ENCODE data around the gene LTA4H. TPM values are rescaled to one million over a fixed set of nuclear protein-coding genes. Genes with fewer than 3 reads are reported as not detected.

LTA4H gene
- total RNA-seq, 4 donors from 2014 or later: 105 to 235 (median 123) TPM

DNA sequence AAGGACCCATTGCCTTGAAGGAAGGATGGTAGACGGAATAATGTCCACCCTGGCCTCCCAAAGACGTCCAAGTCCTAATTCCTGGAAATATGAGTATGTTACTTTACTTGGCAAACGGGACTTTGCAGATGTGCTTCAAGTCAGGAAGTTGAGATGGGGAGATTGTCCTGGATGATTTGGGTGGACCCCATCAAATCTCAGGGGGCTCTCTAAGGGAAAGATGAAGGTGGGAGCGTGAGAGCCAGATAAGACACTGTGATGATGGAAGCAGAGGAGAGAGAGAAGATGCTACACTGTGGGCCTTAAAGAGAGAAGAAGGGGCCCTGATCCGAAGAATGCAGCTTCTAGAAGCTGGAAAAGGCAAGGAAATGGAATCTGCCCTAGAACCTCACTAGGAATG, 29.6 kb upstream of the LTA4H start:
- no peaks in the 10 kb centered on the region for H3K27me3 ChIP-seq
- 82 to 88% methylated on average over 5 of the region's 5 CpGs for WGBS, 2 donors
- no peaks in the 10 kb centered on the region for H3K36me3 ChIP-seq
- H3K9me3 ChIP-seq: no peaks in the 10 kb centered on the region
- H3K4me3 ChIP-seq: no peak overlapping the region
- peaks cover 0 to 55% (median 4%) of the 10 kb centered on the region in 3 donors for H3K4me1 ChIP-seq
- DNase-seq: no peak
- TF ChIP-seq POLR2A (IDR thresholded peaks at IDR 0.05): no peak
- TF ChIP-seq, protein P1, sequence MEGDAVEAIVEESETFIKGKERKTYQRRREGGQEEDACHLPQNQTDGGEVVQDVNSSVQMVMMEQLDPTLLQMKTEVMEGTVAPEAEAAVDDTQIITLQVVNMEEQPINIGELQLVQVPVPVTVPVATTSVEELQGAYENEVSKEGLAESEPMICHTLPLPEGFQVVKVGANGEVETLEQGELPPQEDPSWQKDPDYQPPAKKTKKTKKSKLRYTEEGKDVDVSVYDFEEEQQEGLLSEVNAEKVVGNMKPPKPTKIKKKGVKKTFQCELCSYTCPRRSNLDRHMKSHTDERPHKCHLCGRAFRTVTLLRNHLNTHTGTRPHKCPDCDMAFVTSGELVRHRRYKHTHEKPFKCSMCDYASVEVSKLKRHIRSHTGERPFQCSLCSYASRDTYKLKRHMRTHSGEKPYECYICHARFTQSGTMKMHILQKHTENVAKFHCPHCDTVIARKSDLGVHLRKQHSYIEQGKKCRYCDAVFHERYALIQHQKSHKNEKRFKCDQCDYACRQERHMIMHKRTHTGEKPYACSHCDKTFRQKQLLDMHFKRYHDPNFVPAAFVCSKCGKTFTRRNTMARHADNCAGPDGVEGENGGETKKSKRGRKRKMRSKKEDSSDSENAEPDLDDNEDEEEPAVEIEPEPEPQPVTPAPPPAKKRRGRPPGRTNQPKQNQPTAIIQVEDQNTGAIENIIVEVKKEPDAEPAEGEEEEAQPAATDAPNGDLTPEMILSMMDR (IDR thresholded peaks at IDR 0.05): no peak
- no peak overlapping the region for H3K27ac ChIP-seq
- intact Hi-C loops (cut with DNase I): loop anchor here (5.0 kb wide), 2 partner anchors 147 to 332 kb away; no protein-coding TSS in a partner anchor

- H3K27me3 ChIP-seq: no peaks in the 10 kb centered on the region
- no peaks in the 10 kb centered on the region for H3K36me3 ChIP-seq
- no peak overlapping the region for H3K27ac ChIP-seq
- intact Hi-C loops (cut with DNase I): loop anchor here (5.0 kb wide), 2 partner anchors 148 to 333 kb away; no protein-coding TSS in a partner anchor
- no peak overlapping the region for H3K4me3 ChIP-seq
- no peaks in the 10 kb centered on the region for H3K9me3 ChIP-seq
- DNase-seq: no peak
- no peak for TF ChIP-seq POLR2A (IDR thresholded peaks at IDR 0.05)
- TF ChIP-seq, protein P1 (IDR thresholded peaks at IDR 0.05): no peak
- WGBS, 2 donors: 73 to 76% methylated on average over 2 of the region's 2 CpGs
- H3K4me1 ChIP-seq: peaks cover 0 to 48% (median 4%) of the 10 kb centered on the region in 3 donors
These were observed 28.9 kb upstream of the LTA4H start for GRCh38 chr12:96064271-96064670.

- Histone ChIP-seq H3K36me3 (no peaks in the 10 kb centered on the region), H3K27ac (no peak overlapping the region), H3K9me3 (no peaks in the 10 kb centered on the region), H3K27me3 (no peaks in the 10 kb centered on the region), H3K4me1 (peaks cover 0 to 41% (median 4%) of the 10 kb centered on the region in 3 donors), H3K4me3 (no peak overlapping the region)
- 69 to 83% methylated on average over 4 of the region's 4 CpGs for WGBS, 2 donors
- intact Hi-C loops (cut with DNase I): loop anchor here (5.0 kb wide), 2 partner anchors 149 to 334 kb away; no protein-coding TSS in a partner anchor
- TF ChIP-seq, protein P1 (IDR thresholded peaks at IDR 0.05): peak in 2 of 6 experiments; percentile 23 to 37
- no peak for TF ChIP-seq POLR2A (IDR thresholded peaks at IDR 0.05)
- DNase-seq: no peak
These were observed 27.7 kb upstream of the LTA4H start for GRCh38 chr12:96063046-96063445.

- peaks cover 0 to 40% (median 4%) of the 10 kb centered on the region in 3 donors for H3K4me1 ChIP-seq
- peak overlapping the region in 3 of 4 donors; percentile 11 to 33 (median 15) for H3K27ac ChIP-seq
- no peak overlapping the region for H3K4me3 ChIP-seq
- TF ChIP-seq, protein P1 (IDR thresholded peaks at IDR 0.05): peak; percentile 86 to 91 (median 89)
- TF ChIP-seq POLR2A (IDR thresholded peaks at IDR 0.05): no peak
- intact Hi-C loops (cut with DNase I): loop anchor here (5.0 kb wide), 2 partner anchors 150 to 335 kb away; no protein-coding TSS in a partner anchor
- no peaks in the 10 kb centered on the region for H3K36me3 ChIP-seq
- DNase-seq: peak; percentile 4
- H3K27me3 ChIP-seq: no peaks in the 10 kb centered on the region
- WGBS, 2 donors: 36% methylated on average over 4 of the region's 4 CpGs
- no peaks in the 10 kb centered on the region for H3K9me3 ChIP-seq
These were observed 26.6 kb upstream of the LTA4H start for GRCh38 chr12:96061864-96062453.

DNA sequence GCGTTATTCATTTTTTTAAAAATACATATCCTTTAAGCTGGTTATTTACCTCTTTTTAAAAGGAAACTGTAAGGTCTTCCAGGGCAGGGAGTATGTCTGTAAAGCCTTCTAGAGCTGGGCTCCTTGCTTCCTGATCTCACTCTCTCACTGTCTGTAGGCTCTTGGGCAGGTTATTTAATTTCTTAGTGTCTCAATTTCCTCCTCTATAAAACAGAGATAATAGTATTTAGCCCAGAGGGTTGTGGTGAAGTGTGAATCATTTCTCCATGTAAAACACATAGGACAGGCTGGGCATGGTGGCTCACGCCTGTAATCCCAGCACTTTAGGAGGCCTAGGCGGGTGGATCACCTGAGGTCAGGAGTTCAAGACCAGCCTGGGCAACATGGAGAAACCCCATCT, 25.9 kb upstream of the LTA4H start:
- TF ChIP-seq, protein P1 (IDR thresholded peaks at IDR 0.05): no peak
- TF ChIP-seq POLR2A (IDR thresholded peaks at IDR 0.05): no peak
- H3K36me3 ChIP-seq: no peaks in the 10 kb centered on the region
- peak overlapping the region in 1 of 4 donors; percentile 33 for H3K27ac ChIP-seq
- peaks cover 0 to 34% (median 4%) of the 10 kb centered on the region in 3 donors for H3K4me1 ChIP-seq
- 81 to 83% methylated on average over 3 of the region's 3 CpGs for WGBS, 2 donors
- H3K4me3 ChIP-seq: no peak overlapping the region
- DNase-seq: no peak
- intact Hi-C loops (cut with DNase I): loop anchor here (5.0 kb wide), 2 partner anchors 151 to 336 kb away; no protein-coding TSS in a partner anchor
- no peaks in the 10 kb centered on the region for H3K27me3 ChIP-seq
- H3K9me3 ChIP-seq: peaks cover 0 to 6% (median 0%) of the 10 kb centered on the region in 3 donors

Data from esophagus squamous epithelium (tissue), 5 donors.